AG10803 (cell line): ENCODE data around the gene SNRNP70.

Experiments used
- DNase-seq: peaks from one replicate; pipeline ENCODE4 v3.0.0; 2010; ENCODE audit warnings: low read depth
- H3K4me3 ChIP-seq: 2 replicates; pipeline ENCODE4 v1.5.1; 2011; ENCODE audit warnings: mild to moderate bottlenecking, low read length, control low read depth
- CTCF ChIP-seq: conservative IDR thresholded peaks from 2 replicates; pipeline ENCODE4 v1.5.1; 2011; ENCODE audit warnings: mild to moderate bottlenecking, low read length, control low read depth, inconsistent platforms

SNRNP70 gene

GRCh38 chr19:49114630-49115363 lies 29.5 kb downstream of the SNRNP70 start:
- DNase-seq = peak; percentile 58
- H3K4me3 ChIP-seq = peak overlapping the region; percentile 78
- no peak for TF ChIP-seq CTCF

- H3K4me3 ChIP-seq = no peak overlapping the region
- TF ChIP-seq CTCF = no peak
- no peak for DNase-seq
Observed at GRCh38 chr19:49116544-49116943, 31.3 kb downstream of the SNRNP70 start.

- no peak for DNase-seq
- no peak for TF ChIP-seq CTCF
- peak overlapping the region; percentile 79 for H3K4me3 ChIP-seq
Observed at GRCh38 chr19:49117677-49118564, 32.7 kb downstream of the SNRNP70 start.

- DNase-seq = peak; percentile 91
- TF ChIP-seq CTCF = no peak
- peak within 1 kb of the TSS; percentile 79 for H3K4me3 ChIP-seq
Observed at GRCh38 chr19:49118565-49119410, 33.5 kb downstream of the SNRNP70 start, which contains the start of gene C19orf73. TSS of gene C19orf73 (minus strand) at chr19:49119143. CDS start at chr19:49119022, 121 bp downstream.

- no peak for TF ChIP-seq CTCF
- H3K4me3 ChIP-seq = peak within 1 kb of the TSS; percentile 79
- DNase-seq = peak; percentile 53
Observed at GRCh38 chr19:49119411-49120324, 34.4 kb downstream of the SNRNP70 start, which contains the start of gene PPFIA3. TSS of gene PPFIA3 (plus strand) at chr19:49119544. CDS start at chr19:49127874, 8,330 bp downstream.

GRCh38 chr19:49120325-49120683 lies 35.1 kb downstream of the SNRNP70 start:
- no peak overlapping the region for H3K4me3 ChIP-seq
- TF ChIP-seq CTCF = no peak
- no peak for DNase-seq
